Right atrium auricular region (tissue), 2 donors: ENCODE measurements around the gene NELL1. TPM values are rescaled to one million over a fixed set of nuclear protein-coding genes. Genes with fewer than 3 reads are reported as not detected.

Source experiments
- DNase-seq: peaks from one replicate; pipeline ENCODE4 v3.0.0-alpha.2; 2019; ENCODE audit warnings: low spot score
- H3K27ac ChIP-seq, 2 donors: fragments of 200-600 bp; sonication (generic); 1 replicate in 1 of 2; 2 replicates in 1 of 2; pipeline ENCODE4 v1.5.1; 2016 to 2019
- H3K27me3 ChIP-seq, 2 donors: fragments of 200-600 bp; sonication (generic); one replicate each; pipeline versions ENCODE4 v1.5.1 to v1.6.0; 2017 to 2019
- H3K36me3 ChIP-seq: fragments of 200-600 bp; sonication (generic); one replicate; pipeline ENCODE4 v1.5.1; 2016
- H3K4me1 ChIP-seq, 2 donors: fragments of 200-600 bp; sonication (generic); one replicate each; pipeline versions ENCODE4 v1.5.1 to v1.6.0; 2017 to 2019
- H3K4me3 ChIP-seq, 2 donors: fragments of 200-600 bp; sonication (generic); 1 replicate in 1 of 2; 2 replicates in 1 of 2; pipeline ENCODE4 v1.5.1; 2017 to 2019; ENCODE audit warnings: mild to moderate bottlenecking in 1 of 2, moderate library complexity in 1 of 2
- H3K9me3 ChIP-seq, 2 donors: fragments of 200-600 bp; sonication (generic); one replicate each; pipeline ENCODE4 v1.5.1; 2019
- CTCF ChIP-seq, 2 donors: fragments of 200-600 bp; sonication (generic); IDR thresholded peaks; one replicate each; pipeline ENCODE4 v1.5.1; 2019; ENCODE audit warnings: antibody characterized with exemption in 2 of 2
- total RNA-seq, 2 donors: library from RNA; depleted of rRNA; stranded (reverse); fragments of >200 nt; gene quantifications; one replicate each; pipeline ENCODE4 v1.1.0, GENCODE V29; 2016

The NELL1 gene
- total RNA-seq, 2 donors from 2014 or later: not detected

GRCh38 chr11:21485426-21485825 is 816.0 kb downstream of the NELL1 start:
- Histone ChIP-seq H3K9me3 (peaks cover 0 to 5% of the 10 kb centered on the region in 2 donors), H3K4me1 (no peaks in the 10 kb centered on the region), H3K27me3 (no peaks in the 10 kb centered on the region), H3K36me3 (no peaks in the 10 kb centered on the region), H3K27ac (no peak overlapping the region), H3K4me3 (no peak overlapping the region)
- no peak for DNase-seq
- TF ChIP-seq CTCF (IDR thresholded peaks at IDR 0.05): no peak

GRCh38 chr11:21489416-21490115 is 820.2 kb downstream of the NELL1 start:
- Histone ChIP-seq H3K9me3 (peaks cover 0 to 9% of the 10 kb centered on the region in 2 donors), H3K27ac (no peak overlapping the region), H3K4me3 (no peak overlapping the region), H3K4me1 (no peaks in the 10 kb centered on the region), H3K27me3 (no peaks in the 10 kb centered on the region), H3K36me3 (no peaks in the 10 kb centered on the region)
- DNase-seq: no peak
- no peak for TF ChIP-seq CTCF (IDR thresholded peaks at IDR 0.05)

DNA sequence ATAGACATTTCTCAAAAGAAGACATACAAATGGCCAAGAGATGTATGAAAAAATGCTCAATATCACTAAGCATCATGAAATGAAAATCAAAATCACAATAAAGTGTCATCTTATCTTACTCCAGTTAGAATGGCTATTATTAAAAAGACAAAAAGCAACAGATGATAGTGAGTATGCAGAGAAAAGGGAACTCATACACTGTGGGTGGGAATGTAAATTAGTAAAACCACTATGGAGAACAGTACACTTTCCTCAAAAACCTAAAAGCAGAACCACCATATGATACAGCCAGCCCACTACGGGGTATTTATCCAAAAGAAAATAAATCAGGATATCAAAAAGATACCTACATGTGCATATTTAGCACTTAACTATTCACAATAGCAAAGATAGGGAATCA is 823.5 kb downstream of the NELL1 start:
- no peak for DNase-seq
- no peaks in the 10 kb centered on the region for H3K4me1 ChIP-seq
- H3K27ac ChIP-seq: no peak overlapping the region
- peaks cover 0 to 9% of the 10 kb centered on the region in 2 donors for H3K9me3 ChIP-seq
- no peak overlapping the region for H3K4me3 ChIP-seq
- TF ChIP-seq CTCF (IDR thresholded peaks at IDR 0.05): no peak
- H3K27me3 ChIP-seq: no peaks in the 10 kb centered on the region
- H3K36me3 ChIP-seq: no peaks in the 10 kb centered on the region

- no peak for TF ChIP-seq CTCF (IDR thresholded peaks at IDR 0.05)
- Histone ChIP-seq H3K27ac (no peak overlapping the region), H3K4me3 (no peak overlapping the region)
Measured at GRCh38 chr11:21494946-21495345, 825.6 kb downstream of the NELL1 start.

GRCh38 chr11:21495879-21496278 is 826.5 kb downstream of the NELL1 start:
- Histone ChIP-seq H3K9me3 (peaks cover 0 to under 1% of the 10 kb centered on the region in 2 donors), H3K27me3 (no peaks in the 10 kb centered on the region), H3K4me1 (no peaks in the 10 kb centered on the region), H3K36me3 (no peaks in the 10 kb centered on the region), H3K27ac (no peak overlapping the region), H3K4me3 (no peak overlapping the region)
- no peak for DNase-seq
- TF ChIP-seq CTCF (IDR thresholded peaks at IDR 0.05): no peak

More at GRCh38 chr11:21494946-21495345, 825.6 kb downstream of the NELL1 start:
- DNase-seq: no peak
- Histone ChIP-seq H3K36me3 (no peaks in the 10 kb centered on the region), H3K9me3 (peaks cover 0 to 9% of the 10 kb centered on the region in 2 donors), H3K27me3 (no peaks in the 10 kb centered on the region), H3K4me1 (no peaks in the 10 kb centered on the region)

DNA sequence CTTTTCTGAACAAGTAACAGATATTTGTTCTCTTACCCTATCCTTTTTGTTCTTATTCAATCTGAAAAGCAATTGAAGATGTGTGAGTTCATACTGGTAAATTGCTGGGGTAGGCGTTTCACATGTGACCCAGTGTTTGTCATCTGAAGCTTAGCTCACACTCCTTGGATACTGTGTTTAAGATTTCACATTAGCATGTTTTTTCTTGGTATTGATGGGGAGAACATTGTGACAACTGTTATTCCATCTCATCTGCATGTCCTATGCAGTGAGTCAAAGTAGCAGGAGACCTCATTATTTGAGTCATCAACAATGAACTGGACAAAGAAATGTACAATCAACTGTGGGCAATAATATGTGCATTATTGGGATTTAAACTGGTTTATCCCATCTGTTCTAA is 831.9 kb downstream of the NELL1 start:
- TF ChIP-seq CTCF (IDR thresholded peaks at IDR 0.05): no peak
- H3K4me3 ChIP-seq: no peak overlapping the region
- H3K27ac ChIP-seq: no peak overlapping the region
- H3K36me3 ChIP-seq: no peaks in the 10 kb centered on the region
- no peaks in the 10 kb centered on the region for H3K27me3 ChIP-seq
- H3K4me1 ChIP-seq: no peaks in the 10 kb centered on the region
- DNase-seq: no peak
- no peaks in the 10 kb centered on the region for H3K9me3 ChIP-seq
